Gastroesophageal sphincter (tissue), 4 donors: ENCODE data around the gene MESP2. TPM values are rescaled to one million over a fixed set of nuclear protein-coding genes. Genes with fewer than 3 reads are reported as not detected.

ENCODE experiments used
- ATAC-seq: fragments of 150-250 bp; one replicate; pipeline ENCODE4 v1.9.1; 2016; ENCODE audit warnings: mild to moderate bottlenecking, moderate library complexity
- H3K27ac ChIP-seq, 4 donors: fragments of 200-600 bp; sonication (generic) in 3 of 4; 1 replicate in 3 of 4; 2 replicates in 1 of 4; pipeline ENCODE4 v1.5.1; 2016 to 2019
- H3K27me3 ChIP-seq: fragments of 200-600 bp; sonication (generic); one replicate; pipeline ENCODE4 v1.5.1; 2019
- H3K36me3 ChIP-seq, 2 donors: fragments of 200-600 bp; sonication (generic); one replicate each; pipeline ENCODE4 v1.5.1; 2019; ENCODE audit warnings: control low read depth in 1 of 2
- H3K4me1 ChIP-seq, 3 donors: fragments of 200-600 bp; sonication (generic); 1 replicate in 2 of 3; 2 replicates in 1 of 3; pipeline ENCODE4 v1.5.1; 2016 to 2019; ENCODE audit warnings: control low read depth in 2 of 3
- H3K4me3 ChIP-seq, 2 donors: fragments of 200-600 bp; sonication (generic); one replicate each; pipeline ENCODE4 v1.5.1; 2019; ENCODE audit warnings: mild to moderate bottlenecking in 1 of 2, moderate library complexity in 1 of 2
- H3K9me3 ChIP-seq, 3 donors: fragments of 200-600 bp; sonication (generic); one replicate each; pipeline ENCODE4 v1.5.1; 2017 to 2019; ENCODE audit warnings: control low read depth in 2 of 3
- EP300 ChIP-seq: sonication (generic); formaldehyde crosslinking; IDR thresholded peaks from one replicate; pipeline ENCODE4 v1.6.1; 2017; ENCODE audit warnings: antibody characterized with exemption, mild to moderate bottlenecking
- POLR2A ChIP-seq, 2 donors: fragments of 450-650 bp; IDR thresholded peaks; one replicate each; pipeline ENCODE4 v1.6.1; 2017; ENCODE audit warnings: antibody characterized with exemption in 2 of 2, mild to moderate bottlenecking in 2 of 2, moderate library complexity in 1 of 2
- POLR2AphosphoS5 ChIP-seq: sonication (generic); formaldehyde crosslinking; IDR thresholded peaks from one replicate; pipeline ENCODE4 v1.6.1; 2017; ENCODE audit warnings: antibody characterized with exemption
- WGBS, 2 donors: methylation state at CpG; one replicate each; pipeline ENCODE4 v1.1.5; 2018; ENCODE audit warnings: low coverage in 1 of 2; 5-methylcytosine and 5-hydroxymethylcytosine counted together
- total RNA-seq, 4 donors: library from RNA; depleted of rRNA; stranded (reverse); fragments of >200 nt; gene quantifications; one replicate each; pipeline ENCODE4 v1.1.0, GENCODE V29; 2016
- TF ChIP-seq, protein P1 (sequence below), 4 experiments: fragments of 200-600 bp in 2 of 4; fragments of 450-650 bp in 2 of 4; sonication (generic) in 1 of 4; IDR thresholded peaks; one replicate each; pipeline ENCODE4 v1.5.1; 2017 to 2019; ENCODE audit warnings: antibody characterized with exemption in 4 of 4, mild to moderate bottlenecking in 2 of 4, moderate library complexity in 2 of 4

The MESP2 gene
- total RNA-seq, 4 donors from 2014 or later = not detected

DNA sequence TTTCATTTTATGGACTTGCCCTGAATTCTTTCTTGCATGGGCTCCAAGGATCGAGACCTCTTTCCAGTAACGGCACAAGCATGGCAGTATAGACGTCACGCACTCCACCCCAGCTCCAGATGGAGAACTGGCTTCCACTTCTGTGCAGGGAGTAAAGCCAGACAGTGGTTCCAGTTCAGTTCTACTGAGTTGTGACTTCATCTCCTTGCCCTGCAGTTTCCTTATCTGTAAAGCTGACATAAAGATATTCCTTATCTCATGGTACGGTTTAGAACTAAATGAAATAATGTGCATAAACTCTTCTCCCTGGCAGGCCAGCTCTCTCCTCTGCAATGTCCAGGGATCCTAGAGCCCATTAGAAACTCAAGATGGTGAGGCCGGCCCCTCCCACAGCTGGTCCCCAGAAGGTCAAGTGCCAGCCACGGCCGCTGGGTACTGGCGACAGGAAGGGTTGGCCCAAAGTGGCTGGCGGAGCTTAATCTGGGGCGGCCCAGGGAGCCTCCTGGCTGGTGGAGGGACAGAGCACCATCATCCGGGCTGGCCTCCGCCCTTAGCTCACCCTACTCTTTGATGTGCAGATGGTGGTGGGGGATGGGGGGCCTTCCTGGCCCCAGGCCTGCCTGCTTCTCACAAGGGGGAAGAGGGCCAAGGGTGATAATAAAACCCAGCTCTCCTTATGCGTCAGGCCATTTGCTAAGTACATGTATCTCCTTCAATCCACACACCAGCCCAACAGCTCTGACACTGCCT, 7.2 kb downstream of the MESP2 start:
- ATAC-seq = no peak
- 68 to 100% methylated on average over 1 to 5 of the region's 14 CpGs for WGBS, 2 donors

DNA sequence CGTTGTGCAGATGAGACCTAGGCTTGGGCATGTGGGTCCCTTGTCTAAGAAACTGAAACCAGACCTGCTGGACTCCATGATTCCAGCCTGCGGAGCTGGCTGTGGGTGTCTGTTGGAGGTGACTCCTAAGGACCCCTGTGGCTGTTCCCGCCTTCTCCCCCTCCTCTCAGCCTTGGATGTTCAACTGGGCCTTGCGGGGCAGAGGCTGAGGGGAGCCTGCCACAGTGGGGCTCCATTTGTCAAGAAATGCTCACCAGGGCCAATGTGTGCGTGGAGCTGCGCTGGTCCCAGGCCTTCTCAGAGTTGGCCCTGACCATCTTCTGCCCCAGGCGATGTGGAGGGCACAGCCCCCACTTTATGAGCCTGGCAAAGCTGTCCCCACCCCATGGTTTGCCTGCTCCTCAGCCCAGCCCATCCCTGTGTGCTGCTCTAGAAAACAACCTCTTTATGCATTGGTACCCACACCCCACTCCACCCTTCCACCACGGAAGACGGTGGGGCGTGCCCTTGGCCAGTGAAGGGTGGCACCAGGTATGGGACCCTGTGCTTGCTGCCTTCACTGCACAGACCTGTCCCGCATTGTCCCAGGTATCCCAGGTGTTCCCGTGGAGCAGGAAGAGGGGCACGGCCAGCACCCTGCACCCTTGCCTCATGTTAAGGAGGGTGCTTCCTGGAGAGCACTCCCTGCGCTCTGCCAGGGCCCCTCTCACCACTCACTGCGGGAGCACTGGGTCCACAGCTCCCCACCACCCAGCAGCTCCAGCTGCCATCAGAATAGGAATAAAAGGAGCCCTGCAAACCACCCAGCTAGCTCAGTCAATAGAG, 7.9 kb downstream of the MESP2 start:
- Histone ChIP-seq H3K27me3 (no peaks in the 10 kb centered on the region), H3K27ac (no peak overlapping the region), H3K9me3 (peaks cover 0 to 8% (median 0%) of the 10 kb centered on the region in 3 donors), H3K36me3 (no peaks in the 10 kb centered on the region), H3K4me1 (no peaks in the 10 kb centered on the region), H3K4me3 (no peak overlapping the region)
- TF ChIP-seq POLR2AphosphoS5 (no peak), EP300 (no peak), POLR2A (IDR thresholded peaks at IDR 0.05) (no peak)
- TF ChIP-seq, protein P1, sequence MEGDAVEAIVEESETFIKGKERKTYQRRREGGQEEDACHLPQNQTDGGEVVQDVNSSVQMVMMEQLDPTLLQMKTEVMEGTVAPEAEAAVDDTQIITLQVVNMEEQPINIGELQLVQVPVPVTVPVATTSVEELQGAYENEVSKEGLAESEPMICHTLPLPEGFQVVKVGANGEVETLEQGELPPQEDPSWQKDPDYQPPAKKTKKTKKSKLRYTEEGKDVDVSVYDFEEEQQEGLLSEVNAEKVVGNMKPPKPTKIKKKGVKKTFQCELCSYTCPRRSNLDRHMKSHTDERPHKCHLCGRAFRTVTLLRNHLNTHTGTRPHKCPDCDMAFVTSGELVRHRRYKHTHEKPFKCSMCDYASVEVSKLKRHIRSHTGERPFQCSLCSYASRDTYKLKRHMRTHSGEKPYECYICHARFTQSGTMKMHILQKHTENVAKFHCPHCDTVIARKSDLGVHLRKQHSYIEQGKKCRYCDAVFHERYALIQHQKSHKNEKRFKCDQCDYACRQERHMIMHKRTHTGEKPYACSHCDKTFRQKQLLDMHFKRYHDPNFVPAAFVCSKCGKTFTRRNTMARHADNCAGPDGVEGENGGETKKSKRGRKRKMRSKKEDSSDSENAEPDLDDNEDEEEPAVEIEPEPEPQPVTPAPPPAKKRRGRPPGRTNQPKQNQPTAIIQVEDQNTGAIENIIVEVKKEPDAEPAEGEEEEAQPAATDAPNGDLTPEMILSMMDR (IDR thresholded peaks at IDR 0.05) = no peak
- 72% methylated on average over 4 of the region's 15 CpGs; no CpG with 5 or more reads in 1 of the 2 donors for WGBS, 2 donors
- ATAC-seq = no peak

More for the DNA sequence above, 7.2 kb downstream of the MESP2 start:
- H3K4me1 ChIP-seq = no peaks in the 10 kb centered on the region
- no peaks in the 10 kb centered on the region for H3K36me3 ChIP-seq
- TF ChIP-seq, protein P1 (IDR thresholded peaks at IDR 0.05) = no peak
- no peak for TF ChIP-seq POLR2AphosphoS5
- no peak for TF ChIP-seq POLR2A (IDR thresholded peaks at IDR 0.05)
- no peak for TF ChIP-seq EP300
- H3K9me3 ChIP-seq = peaks cover 0 to 7% (median 0%) of the 10 kb centered on the region in 3 donors
- no peak overlapping the region for H3K4me3 ChIP-seq
- H3K27me3 ChIP-seq = no peaks in the 10 kb centered on the region
- no peak overlapping the region for H3K27ac ChIP-seq

GRCh38 chr15:89784686-89784960, 8.5 kb downstream of the MESP2 start:
- 89 to 91% methylated on average over 4 to 7 of the region's 7 CpGs for WGBS, 2 donors
- Histone ChIP-seq H3K27me3 (no peaks in the 10 kb centered on the region), H3K4me3 (no peak overlapping the region)

GRCh38 chr15:89785064-89785773, 9.1 kb downstream of the MESP2 start:
- H3K27ac ChIP-seq = no peak overlapping the region

More at GRCh38 chr15:89784686-89784960, 8.5 kb downstream of the MESP2 start:
- Histone ChIP-seq H3K36me3 (no peaks in the 10 kb centered on the region), H3K4me1 (no peaks in the 10 kb centered on the region), H3K27ac (no peak overlapping the region), H3K9me3 (peaks cover 0 to 8% (median 0%) of the 10 kb centered on the region in 3 donors)
- no peak for ATAC-seq
- TF ChIP-seq POLR2AphosphoS5 (no peak), POLR2A (IDR thresholded peaks at IDR 0.05) (no peak), EP300 (no peak)
- TF ChIP-seq, protein P1 (IDR thresholded peaks at IDR 0.05) = no peak

More at GRCh38 chr15:89785064-89785773, 9.1 kb downstream of the MESP2 start:
- Histone ChIP-seq H3K36me3 (no peaks in the 10 kb centered on the region), H3K9me3 (peaks cover 0 to 8% (median 0%) of the 10 kb centered on the region in 3 donors), H3K4me1 (no peaks in the 10 kb centered on the region), H3K27me3 (no peaks in the 10 kb centered on the region), H3K4me3 (no peak overlapping the region)
- WGBS, 2 donors = 70 to 86% methylated on average over 4 to 6 of the region's 13 CpGs
- TF ChIP-seq POLR2AphosphoS5 (no peak), EP300 (no peak), POLR2A (IDR thresholded peaks at IDR 0.05) (no peak)
- TF ChIP-seq, protein P1 (IDR thresholded peaks at IDR 0.05) = no peak
- no peak for ATAC-seq
